ENCODE measurements around the gene MAG.

The MAG gene

DNA sequence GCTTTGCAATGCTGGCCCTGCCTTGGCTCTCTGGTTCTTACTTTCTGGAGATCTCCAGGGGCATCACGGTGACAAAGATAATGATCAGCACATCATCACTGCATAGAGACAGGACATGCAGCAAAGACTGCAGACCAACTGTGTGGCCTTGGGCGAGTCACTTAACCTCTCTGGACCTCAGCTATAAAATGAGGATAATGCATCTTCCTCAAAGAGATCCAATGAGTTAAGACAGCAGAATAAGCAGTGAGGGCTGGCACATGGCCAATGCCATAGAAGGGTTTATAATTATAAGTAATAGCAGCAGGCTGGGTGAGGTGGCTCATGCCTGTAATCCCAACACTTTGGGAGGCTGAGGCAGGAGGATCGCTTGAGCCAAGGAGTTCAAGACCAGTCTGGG, 2.4 kb downstream of the MAG start:
- TF ChIP-seq ESRRG (CRISPR knock-in tag; IDR thresholded peaks at IDR 0.05) (no peak), ISL1 (CRISPR knock-in tag; IDR thresholded peaks at IDR 0.05) (no peak), ZNF70 (CRISPR knock-in tag; IDR thresholded peaks at IDR 0.05) (no peak)
- TF ChIP-seq, protein P1, sequence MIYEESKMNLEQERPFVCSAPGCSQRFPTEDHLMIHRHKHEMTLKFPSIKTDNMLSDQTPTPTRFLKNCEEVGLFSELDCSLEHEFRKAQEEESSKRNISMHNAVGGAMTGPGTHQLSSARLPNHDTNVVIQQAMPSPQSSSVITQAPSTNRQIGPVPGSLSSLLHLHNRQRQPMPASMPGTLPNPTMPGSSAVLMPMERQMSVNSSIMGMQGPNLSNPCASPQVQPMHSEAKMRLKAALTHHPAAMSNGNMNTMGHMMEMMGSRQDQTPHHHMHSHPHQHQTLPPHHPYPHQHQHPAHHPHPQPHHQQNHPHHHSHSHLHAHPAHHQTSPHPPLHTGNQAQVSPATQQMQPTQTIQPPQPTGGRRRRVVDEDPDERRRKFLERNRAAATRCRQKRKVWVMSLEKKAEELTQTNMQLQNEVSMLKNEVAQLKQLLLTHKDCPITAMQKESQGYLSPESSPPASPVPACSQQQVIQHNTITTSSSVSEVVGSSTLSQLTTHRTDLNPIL (CRISPR knock-in tag; IDR thresholded peaks at IDR 0.05; ENCODE audit: low read depth) = no peak
- TF ChIP-seq, protein P2, sequence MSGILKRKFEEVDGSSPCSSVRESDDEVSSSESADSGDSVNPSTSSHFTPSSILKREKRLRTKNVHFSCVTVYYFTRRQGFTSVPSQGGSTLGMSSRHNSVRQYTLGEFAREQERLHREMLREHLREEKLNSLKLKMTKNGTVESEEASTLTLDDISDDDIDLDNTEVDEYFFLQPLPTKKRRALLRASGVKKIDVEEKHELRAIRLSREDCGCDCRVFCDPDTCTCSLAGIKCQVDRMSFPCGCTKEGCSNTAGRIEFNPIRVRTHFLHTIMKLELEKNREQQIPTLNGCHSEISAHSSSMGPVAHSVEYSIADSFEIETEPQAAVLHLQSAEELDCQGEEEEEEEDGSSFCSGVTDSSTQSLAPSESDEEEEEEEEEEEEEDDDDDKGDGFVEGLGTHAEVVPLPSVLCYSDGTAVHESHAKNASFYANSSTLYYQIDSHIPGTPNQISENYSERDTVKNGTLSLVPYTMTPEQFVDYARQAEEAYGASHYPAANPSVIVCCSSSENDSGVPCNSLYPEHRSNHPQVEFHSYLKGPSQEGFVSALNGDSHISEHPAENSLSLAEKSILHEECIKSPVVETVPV (CRISPR knock-in tag; IDR thresholded peaks at IDR 0.05) = no peak
- ATAC-seq = no peak

DNA sequence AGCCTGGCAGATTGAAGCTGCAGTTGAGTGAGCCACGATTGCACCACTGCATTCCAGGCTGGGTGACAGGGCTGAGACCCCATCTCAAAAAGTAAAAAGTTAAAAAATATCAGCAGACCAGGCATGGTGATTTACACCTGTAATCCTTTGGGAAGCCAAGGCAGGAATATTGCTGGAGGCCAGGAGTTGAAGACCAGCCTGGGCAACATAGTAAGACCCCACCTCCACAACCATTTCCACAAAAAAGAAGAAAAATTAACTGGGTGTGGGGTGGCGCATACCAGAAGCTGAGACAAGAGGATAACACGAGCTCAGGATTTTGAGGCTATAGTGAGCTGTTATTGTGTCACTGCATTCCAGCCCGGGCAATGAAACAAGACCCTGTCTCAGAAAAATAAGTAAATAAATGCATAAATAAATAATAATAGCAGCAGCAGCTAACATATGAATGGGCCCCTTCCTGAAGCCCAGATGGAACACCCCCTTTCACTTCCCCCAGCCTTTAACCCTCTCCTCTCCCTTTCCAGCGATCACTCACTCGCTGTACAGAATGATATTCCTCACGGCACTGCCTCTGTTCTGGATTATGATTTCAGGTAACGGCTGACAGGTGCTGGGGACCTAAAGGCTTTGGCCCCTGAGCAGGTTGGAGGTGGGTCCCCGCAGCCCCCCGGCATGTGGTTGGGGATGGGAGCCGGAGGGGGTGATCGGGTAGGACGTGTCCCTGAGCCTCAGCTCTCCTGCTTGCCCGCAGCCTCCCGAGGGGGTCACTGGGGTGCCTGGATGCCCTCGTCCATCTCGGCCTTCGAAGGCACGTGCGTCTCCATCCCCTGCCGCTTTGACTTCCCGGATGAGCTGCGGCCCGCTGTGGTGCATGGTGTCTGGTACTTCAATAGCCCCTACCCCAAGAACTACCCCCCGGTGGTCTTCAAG, 3.2 kb downstream of the MAG start:
- TF ChIP-seq, protein P3, sequence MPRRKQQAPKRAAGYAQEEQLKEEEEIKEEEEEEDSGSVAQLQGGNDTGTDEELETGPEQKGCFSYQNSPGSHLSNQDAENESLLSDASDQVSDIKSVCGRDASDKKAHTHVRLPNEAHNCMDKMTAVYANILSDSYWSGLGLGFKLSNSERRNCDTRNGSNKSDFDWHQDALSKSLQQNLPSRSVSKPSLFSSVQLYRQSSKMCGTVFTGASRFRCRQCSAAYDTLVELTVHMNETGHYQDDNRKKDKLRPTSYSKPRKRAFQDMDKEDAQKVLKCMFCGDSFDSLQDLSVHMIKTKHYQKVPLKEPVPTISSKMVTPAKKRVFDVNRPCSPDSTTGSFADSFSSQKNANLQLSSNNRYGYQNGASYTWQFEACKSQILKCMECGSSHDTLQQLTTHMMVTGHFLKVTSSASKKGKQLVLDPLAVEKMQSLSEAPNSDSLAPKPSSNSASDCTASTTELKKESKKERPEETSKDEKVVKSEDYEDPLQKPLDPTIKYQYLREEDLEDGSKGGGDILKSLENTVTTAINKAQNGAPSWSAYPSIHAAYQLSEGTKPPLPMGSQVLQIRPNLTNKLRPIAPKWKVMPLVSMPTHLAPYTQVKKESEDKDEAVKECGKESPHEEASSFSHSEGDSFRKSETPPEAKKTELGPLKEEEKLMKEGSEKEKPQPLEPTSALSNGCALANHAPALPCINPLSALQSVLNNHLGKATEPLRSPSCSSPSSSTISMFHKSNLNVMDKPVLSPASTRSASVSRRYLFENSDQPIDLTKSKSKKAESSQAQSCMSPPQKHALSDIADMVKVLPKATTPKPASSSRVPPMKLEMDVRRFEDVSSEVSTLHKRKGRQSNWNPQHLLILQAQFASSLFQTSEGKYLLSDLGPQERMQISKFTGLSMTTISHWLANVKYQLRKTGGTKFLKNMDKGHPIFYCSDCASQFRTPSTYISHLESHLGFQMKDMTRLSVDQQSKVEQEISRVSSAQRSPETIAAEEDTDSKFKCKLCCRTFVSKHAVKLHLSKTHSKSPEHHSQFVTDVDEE (CRISPR knock-in tag; IDR thresholded peaks at IDR 0.05) = no peak
- no peak for ATAC-seq

DNA sequence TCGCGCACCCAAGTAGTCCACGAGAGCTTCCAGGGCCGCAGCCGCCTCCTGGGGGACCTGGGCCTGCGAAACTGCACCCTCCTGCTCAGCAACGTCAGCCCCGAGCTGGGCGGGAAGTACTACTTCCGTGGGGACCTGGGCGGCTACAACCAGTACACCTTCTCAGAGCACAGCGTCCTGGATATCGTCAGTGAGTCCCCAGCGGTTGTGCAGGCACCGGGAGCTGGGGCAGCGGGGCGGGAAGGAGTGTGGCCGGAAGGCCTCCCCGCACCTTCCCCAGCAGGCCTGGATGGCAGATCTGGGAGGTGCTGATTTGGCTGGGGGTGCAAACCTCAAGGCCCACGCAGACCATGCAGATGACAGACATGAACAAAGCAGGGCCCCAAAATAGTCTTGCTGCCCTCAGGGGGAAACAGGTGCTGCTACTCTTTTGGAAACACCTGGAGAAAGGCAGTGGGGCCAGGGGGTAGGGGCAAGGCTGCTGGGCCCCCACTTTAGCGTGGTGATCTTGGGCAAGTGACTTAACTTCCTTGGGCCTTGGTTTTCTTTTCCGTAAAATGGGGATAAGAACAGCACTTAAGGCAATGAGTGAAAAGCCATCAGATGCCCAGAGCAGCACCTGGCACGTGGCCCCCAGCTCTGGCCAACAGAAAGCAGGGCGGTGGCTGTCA, 4.0 kb downstream of the MAG start:
- TF ChIP-seq CSDC2 (CRISPR knock-in tag; IDR thresholded peaks at IDR 0.05) (no peak), RARB (CRISPR knock-in tag; IDR thresholded peaks at IDR 0.05) (no peak), ZC3H10 (CRISPR knock-in tag; IDR thresholded peaks at IDR 0.05) (no peak), SNAI2 (CRISPR knock-in tag; IDR thresholded peaks at IDR 0.05) (no peak), TCF4 (CRISPR knock-in tag; IDR thresholded peaks at IDR 0.05; ENCODE audit: borderline replicate concordance) (no peak), PPARA (CRISPR knock-in tag; IDR thresholded peaks at IDR 0.05; ENCODE audit: borderline replicate concordance) (no peak), ZNF565 (CRISPR knock-in tag; conservative IDR thresholded peaks at IDR 0.05; ENCODE audit: low read depth) (no peak), ZFP30 (CRISPR knock-in tag; IDR thresholded peaks at IDR 0.05) (no peak), ZFP3 (CRISPR knock-in tag; IDR thresholded peaks at IDR 0.05) (no peak), ARNTL (CRISPR knock-in tag; IDR thresholded peaks at IDR 0.05; ENCODE audit: borderline replicate concordance, low read depth) (no peak), TOX (CRISPR knock-in tag; IDR thresholded peaks at IDR 0.05; ENCODE audit: borderline replicate concordance) (no peak), ZNF70 (CRISPR knock-in tag; IDR thresholded peaks at IDR 0.05) (no peak)
- TF ChIP-seq, protein P2 (CRISPR knock-in tag; IDR thresholded peaks at IDR 0.05) = no peak
- TF ChIP-seq, protein P4, sequence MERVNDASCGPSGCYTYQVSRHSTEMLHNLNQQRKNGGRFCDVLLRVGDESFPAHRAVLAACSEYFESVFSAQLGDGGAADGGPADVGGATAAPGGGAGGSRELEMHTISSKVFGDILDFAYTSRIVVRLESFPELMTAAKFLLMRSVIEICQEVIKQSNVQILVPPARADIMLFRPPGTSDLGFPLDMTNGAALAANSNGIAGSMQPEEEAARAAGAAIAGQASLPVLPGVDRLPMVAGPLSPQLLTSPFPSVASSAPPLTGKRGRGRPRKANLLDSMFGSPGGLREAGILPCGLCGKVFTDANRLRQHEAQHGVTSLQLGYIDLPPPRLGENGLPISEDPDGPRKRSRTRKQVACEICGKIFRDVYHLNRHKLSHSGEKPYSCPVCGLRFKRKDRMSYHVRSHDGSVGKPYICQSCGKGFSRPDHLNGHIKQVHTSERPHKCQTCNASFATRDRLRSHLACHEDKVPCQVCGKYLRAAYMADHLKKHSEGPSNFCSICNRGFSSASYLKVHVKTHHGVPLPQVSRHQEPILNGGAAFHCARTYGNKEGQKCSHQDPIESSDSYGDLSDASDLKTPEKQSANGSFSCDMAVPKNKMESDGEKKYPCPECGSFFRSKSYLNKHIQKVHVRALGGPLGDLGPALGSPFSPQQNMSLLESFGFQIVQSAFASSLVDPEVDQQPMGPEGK (CRISPR knock-in tag; IDR thresholded peaks at IDR 0.05; ENCODE audit: borderline replicate concordance) = no peak
- TF ChIP-seq, protein P1 (CRISPR knock-in tag; IDR thresholded peaks at IDR 0.05; ENCODE audit: low read depth) = no peak
- TF ChIP-seq, protein P3 (CRISPR knock-in tag; IDR thresholded peaks at IDR 0.05) = no peak
- TF ChIP-seq, protein P5, sequence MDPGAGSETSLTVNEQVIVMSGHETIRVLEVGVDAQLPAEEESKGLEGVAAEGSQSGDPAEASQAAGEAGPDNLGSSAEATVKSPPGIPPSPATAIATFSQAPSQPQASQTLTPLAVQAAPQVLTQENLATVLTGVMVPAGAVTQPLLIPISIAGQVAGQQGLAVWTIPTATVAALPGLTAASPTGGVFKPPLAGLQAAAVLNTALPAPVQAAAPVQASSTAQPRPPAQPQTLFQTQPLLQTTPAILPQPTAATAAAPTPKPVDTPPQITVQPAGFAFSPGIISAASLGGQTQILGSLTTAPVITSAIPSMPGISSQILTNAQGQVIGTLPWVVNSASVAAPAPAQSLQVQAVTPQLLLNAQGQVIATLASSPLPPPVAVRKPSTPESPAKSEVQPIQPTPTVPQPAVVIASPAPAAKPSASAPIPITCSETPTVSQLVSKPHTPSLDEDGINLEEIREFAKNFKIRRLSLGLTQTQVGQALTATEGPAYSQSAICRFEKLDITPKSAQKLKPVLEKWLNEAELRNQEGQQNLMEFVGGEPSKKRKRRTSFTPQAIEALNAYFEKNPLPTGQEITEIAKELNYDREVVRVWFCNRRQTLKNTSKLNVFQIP (CRISPR knock-in tag; IDR thresholded peaks at IDR 0.05; ENCODE audit: borderline replicate concordance, low read depth) = no peak
- no peak; the same call in 2 of the 3 replicates for ATAC-seq

Data from SK-N-SH treated with all-trans-retinoic acid at 6 μM for 48 hours (cell line).